Choroid plexus epithelial cell (primary cell): ENCODE measurements around the gene EFCAB11.

Source experiments
- DNase-seq: peaks from one replicate; pipeline ENCODE4 v3.0.0-alpha.2; 2010; ENCODE audit warnings: low read depth
- H3K4me3 ChIP-seq: 2 replicates; pipeline ENCODE4 v1.5.1; 2011; ENCODE audit warnings: low read depth, mild to moderate bottlenecking, control low read depth, low read length, moderate library complexity
- TF ChIP-seq, protein P1 (sequence below): conservative IDR thresholded peaks from 2 replicates; pipeline ENCODE4 v1.5.1; 2011; ENCODE audit warnings: low read depth, mild to moderate bottlenecking, control low read depth, inconsistent platforms, low read length, moderate library complexity

The EFCAB11 gene

DNA sequence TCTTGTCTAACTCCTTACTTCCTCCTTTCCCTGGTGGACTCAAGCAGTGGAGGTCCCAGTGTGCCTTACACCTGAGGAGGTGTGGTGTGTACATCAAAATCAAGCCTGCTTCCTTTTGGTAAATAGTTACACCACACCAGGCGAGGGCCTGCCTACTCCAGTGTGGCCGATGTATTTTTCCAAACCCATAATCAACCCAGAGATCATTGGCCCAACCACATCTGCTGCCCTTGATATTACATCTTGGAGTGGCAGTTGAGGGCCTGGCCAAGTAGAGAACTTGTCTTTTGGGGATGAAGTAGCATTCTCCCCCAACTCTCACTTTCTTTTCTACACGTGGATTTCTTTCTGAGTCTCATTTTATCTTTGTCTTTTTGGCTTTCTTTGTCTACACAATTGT lies 187.4 kb downstream of the EFCAB11 start:
- no peak for DNase-seq
- TF ChIP-seq, protein P1, sequence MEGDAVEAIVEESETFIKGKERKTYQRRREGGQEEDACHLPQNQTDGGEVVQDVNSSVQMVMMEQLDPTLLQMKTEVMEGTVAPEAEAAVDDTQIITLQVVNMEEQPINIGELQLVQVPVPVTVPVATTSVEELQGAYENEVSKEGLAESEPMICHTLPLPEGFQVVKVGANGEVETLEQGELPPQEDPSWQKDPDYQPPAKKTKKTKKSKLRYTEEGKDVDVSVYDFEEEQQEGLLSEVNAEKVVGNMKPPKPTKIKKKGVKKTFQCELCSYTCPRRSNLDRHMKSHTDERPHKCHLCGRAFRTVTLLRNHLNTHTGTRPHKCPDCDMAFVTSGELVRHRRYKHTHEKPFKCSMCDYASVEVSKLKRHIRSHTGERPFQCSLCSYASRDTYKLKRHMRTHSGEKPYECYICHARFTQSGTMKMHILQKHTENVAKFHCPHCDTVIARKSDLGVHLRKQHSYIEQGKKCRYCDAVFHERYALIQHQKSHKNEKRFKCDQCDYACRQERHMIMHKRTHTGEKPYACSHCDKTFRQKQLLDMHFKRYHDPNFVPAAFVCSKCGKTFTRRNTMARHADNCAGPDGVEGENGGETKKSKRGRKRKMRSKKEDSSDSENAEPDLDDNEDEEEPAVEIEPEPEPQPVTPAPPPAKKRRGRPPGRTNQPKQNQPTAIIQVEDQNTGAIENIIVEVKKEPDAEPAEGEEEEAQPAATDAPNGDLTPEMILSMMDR, result no peak
- H3K4me3 ChIP-seq, result no peak overlapping the region

DNA sequence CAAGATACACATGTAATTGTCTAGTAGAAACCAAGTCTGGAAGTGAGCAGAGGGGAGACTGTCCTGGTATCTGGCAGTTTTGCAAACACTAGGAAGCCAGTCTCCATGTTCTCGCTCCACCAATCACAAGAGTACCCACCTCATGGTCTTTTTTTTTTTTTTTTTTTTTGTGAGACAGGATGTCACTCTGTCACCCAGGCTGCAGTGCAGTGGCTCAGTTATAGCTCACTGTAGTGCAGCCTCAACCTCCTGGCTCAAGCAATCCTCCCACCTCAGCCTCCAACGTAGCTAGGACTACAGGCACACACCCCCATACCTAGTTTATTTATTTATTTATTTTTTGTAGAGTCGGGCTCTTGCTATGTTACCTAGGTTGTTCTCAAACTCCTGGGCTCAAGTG lies 189.2 kb downstream of the EFCAB11 start:
- TF ChIP-seq, protein P1, result no peak
- no peak overlapping the region for H3K4me3 ChIP-seq
- DNase-seq, result no peak

DNA sequence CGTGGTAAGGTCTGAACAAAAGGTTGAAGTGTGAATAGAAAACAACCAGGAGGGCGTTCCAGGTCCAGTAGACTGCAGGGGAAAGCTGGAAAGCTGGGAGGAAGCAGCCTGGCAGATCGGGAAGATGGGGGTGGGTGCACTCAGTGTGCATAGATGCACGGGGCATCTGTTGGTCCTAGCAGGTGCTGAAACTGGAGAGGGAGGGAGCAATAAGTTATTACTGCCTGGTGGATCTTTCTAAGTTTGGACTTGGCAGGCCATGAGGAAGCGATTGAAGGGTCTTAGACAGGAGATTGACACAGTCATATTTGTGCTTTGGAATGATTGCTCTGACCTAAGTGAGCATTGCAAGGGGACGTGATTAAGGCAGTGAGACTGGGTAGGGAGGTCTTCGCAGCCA lies 194.4 kb downstream of the EFCAB11 start:
- DNase-seq, result no peak
- no peak overlapping the region for H3K4me3 ChIP-seq
- TF ChIP-seq, protein P1, result no peak

DNA sequence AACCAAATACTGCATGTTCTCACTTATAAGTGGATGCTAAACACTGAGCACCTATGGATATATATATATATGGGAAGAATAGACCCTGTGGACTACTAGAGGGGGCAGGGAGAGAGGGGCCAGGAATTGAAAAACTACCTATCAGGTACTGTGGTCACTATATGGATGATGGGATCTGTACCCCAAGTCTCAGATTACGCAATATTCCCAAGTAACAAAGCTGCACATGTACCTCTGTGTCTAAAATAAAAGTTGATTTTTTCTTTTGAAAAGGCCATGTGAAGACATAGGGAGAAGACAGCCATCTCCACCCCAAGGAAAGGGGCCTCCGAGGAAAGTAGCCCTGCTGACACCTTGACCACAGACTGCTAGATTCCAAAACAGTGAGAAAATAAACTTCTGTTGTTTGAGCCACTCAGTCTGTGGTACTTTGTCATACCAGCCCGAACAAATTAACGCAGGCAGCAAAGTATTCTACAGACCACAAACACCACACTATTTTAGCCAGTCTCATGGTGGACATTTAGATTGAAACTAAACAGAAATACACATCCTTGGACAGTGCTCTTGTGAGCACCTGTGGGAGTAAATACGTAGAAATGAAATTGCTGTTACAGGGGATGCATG lies 197.1 kb downstream of the EFCAB11 start:
- no peak overlapping the region for H3K4me3 ChIP-seq
- DNase-seq, result no peak
- TF ChIP-seq, protein P1, result no peak

DNA sequence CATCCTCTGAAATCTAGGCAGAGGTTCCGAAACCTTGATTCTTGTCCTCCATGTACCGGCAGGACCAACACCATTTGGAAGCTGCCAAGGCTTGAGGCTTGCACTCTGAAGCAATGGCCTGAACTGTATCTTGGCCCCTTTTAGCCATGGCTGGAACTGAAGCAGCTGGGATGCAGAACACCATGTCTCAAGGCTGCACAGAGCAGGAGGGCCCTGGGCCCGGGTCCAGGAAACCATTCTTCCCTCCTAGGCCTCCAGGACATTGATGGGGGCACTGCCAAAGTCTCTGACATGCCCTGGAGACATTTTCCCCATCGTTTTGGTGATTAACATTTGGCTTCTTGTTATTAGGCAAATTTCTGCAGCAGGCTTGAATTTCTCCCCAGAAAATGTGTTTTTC lies 198.7 kb downstream of the EFCAB11 start:
- TF ChIP-seq, protein P1, result no peak
- no peak for DNase-seq
- H3K4me3 ChIP-seq, result no peak overlapping the region

DNA sequence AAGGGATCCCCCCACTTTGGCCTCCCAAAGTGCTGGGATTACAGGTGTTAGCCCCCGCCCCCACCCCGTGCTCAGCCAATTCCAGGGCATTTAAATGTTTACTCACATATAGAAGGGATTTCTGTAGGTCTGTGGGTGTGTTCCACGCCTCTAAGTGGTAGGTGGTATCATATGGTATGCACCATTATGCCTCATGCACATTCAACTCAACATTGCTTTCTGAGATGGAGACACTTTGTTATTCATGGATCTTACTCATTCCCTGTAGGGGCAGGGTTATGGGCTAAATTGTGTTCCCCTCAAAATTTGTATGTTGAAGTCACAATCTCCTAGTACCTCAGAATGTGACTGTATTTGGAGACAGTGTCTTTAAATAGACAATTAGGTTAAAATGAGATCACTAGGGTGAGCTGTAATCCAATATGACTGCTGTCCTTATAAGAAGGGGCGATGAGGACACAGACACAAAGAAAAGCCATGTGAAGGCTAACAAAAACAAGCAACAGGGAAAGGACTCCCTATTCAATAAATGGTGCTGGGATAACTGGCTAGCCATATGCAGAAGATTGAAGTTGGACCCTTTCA lies 200.6 kb downstream of the EFCAB11 start:
- TF ChIP-seq, protein P1, result no peak
- no peak overlapping the region for H3K4me3 ChIP-seq
- DNase-seq, result no peak

DNA sequence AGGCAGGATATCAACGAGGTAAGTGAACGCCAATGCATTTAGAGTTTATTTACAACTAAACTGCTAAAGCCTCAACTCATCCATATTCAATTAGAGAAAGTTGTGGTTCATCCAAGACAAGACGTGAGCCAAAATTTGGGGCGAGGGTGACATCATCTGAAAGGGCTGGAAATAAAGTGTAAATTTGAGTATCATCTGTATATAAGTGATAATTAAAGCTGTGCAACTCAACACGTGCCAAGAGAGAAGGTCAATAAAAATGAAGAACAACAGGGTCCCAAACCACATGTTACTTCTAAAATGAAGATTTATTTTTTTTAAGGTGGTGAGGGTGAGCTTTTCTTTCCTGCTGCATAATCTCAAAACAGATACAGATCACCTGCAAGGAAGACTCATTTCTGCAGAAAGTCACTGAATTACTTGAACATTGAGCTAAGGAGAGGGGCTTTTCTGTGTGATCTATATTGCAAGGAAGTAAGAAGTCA lies 203.6 kb downstream of the EFCAB11 start:
- no peak for DNase-seq
- TF ChIP-seq, protein P1, result no peak
- H3K4me3 ChIP-seq, result no peak overlapping the region
